Mesothelial cell of epicardium (in vitro differentiated cells): ENCODE measurements around the gene EPS15. TPM values are rescaled to one million over a fixed set of nuclear protein-coding genes. Genes with fewer than 3 reads are reported as not detected.

ENCODE experiments used
- DNase-seq, 2 experiments: peaks; one replicate each; pipeline ENCODE4 v3.0.0; 2021; ENCODE audit warnings: low spot score in 2 of 2; ENCODE audit not compliant: unreplicated experiment in 2 of 2
- H3K27ac Mint-ChIP-seq: 2 replicates; pipeline ENCODE4 v1.8.0; 2021; ENCODE audit warnings: mixed read lengths
- H3K27me3 Mint-ChIP-seq: 2 replicates; pipeline ENCODE4 v1.8.0; 2021; ENCODE audit warnings: low read depth, mixed read lengths
- H3K36me3 Mint-ChIP-seq: 2 replicates; pipeline ENCODE4 v1.8.0; 2021; ENCODE audit warnings: mixed read lengths
- H3K4me1 Mint-ChIP-seq: 2 replicates; pipeline ENCODE4 v1.8.0; 2021; ENCODE audit warnings: mixed read lengths
- H3K4me3 Mint-ChIP-seq: 2 replicates; pipeline ENCODE4 v1.8.0; 2021; ENCODE audit warnings: mild to moderate bottlenecking, moderate library complexity, mixed read lengths
- H3K9me3 Mint-ChIP-seq: 2 replicates; pipeline ENCODE4 v1.8.0; 2021; ENCODE audit warnings: mixed read lengths
- CTCF ChIP-seq: fragments of 200-600 bp; sonication (generic); IDR thresholded peaks from one replicate; pipeline ENCODE4 v1.5.0; 2021; ENCODE audit warnings: antibody characterized with exemption; ENCODE audit not compliant: unreplicated experiment
- total RNA-seq: library from RNA; stranded (reverse); gene quantifications from 3 replicates; pipeline ENCODE4 v1.2.1, GENCODE V29; 2021

Gene EPS15
- total RNA-seq, 1 donor from 2014 or later: 52.5 TPM

- no peak overlapping the region for H3K4me3 Mint-ChIP-seq
- H3K27me3 Mint-ChIP-seq: no peaks in the 10 kb centered on the region
- H3K27ac Mint-ChIP-seq: peak overlapping the region; percentile 84
- no peaks in the 10 kb centered on the region for H3K9me3 Mint-ChIP-seq
- H3K4me1 Mint-ChIP-seq: peaks cover 24% of the 10 kb centered on the region
- TF ChIP-seq CTCF: no peak
- no peaks in the 10 kb centered on the region for H3K36me3 Mint-ChIP-seq
- no peak for DNase-seq
Measured at GRCh38 chr1:51558375-51558924, 39.4 kb upstream of the EPS15 start.

GRCh38 chr1:51557168-51557567, 38.1 kb upstream of the EPS15 start:
- peak overlapping the region; percentile 17 for H3K27ac Mint-ChIP-seq
- H3K9me3 Mint-ChIP-seq: no peaks in the 10 kb centered on the region
- H3K4me3 Mint-ChIP-seq: no peak overlapping the region
- no peaks in the 10 kb centered on the region for H3K27me3 Mint-ChIP-seq
- H3K4me1 Mint-ChIP-seq: peaks cover 22% of the 10 kb centered on the region
- DNase-seq: no peak
- H3K36me3 Mint-ChIP-seq: no peaks in the 10 kb centered on the region
- TF ChIP-seq CTCF: no peak

- H3K9me3 Mint-ChIP-seq: no peaks in the 10 kb centered on the region
- no peak for DNase-seq
- H3K27me3 Mint-ChIP-seq: no peaks in the 10 kb centered on the region
- H3K27ac Mint-ChIP-seq: no peak overlapping the region
- no peaks in the 10 kb centered on the region for H3K36me3 Mint-ChIP-seq
- H3K4me3 Mint-ChIP-seq: no peak overlapping the region
- H3K4me1 Mint-ChIP-seq: peaks cover 21% of the 10 kb centered on the region
- TF ChIP-seq CTCF: no peak
Measured at GRCh38 chr1:51555866-51556619, 37.0 kb upstream of the EPS15 start.

GRCh38 chr1:51553911-51554310, 34.8 kb upstream of the EPS15 start:
- H3K27me3 Mint-ChIP-seq: no peaks in the 10 kb centered on the region
- no peak for DNase-seq
- H3K4me3 Mint-ChIP-seq: no peak overlapping the region
- H3K27ac Mint-ChIP-seq: no peak overlapping the region
- H3K9me3 Mint-ChIP-seq: no peaks in the 10 kb centered on the region
- H3K4me1 Mint-ChIP-seq: peaks cover 12% of the 10 kb centered on the region
- no peaks in the 10 kb centered on the region for H3K36me3 Mint-ChIP-seq
- TF ChIP-seq CTCF: no peak

GRCh38 chr1:51552929-51553807, 34.1 kb upstream of the EPS15 start:
- peaks cover 5% of the 10 kb centered on the region for H3K4me1 Mint-ChIP-seq
- no peaks in the 10 kb centered on the region for H3K36me3 Mint-ChIP-seq
- no peak for DNase-seq
- H3K9me3 Mint-ChIP-seq: no peaks in the 10 kb centered on the region
- no peak overlapping the region for H3K27ac Mint-ChIP-seq
- H3K4me3 Mint-ChIP-seq: no peak overlapping the region
- no peak for TF ChIP-seq CTCF
- H3K27me3 Mint-ChIP-seq: no peaks in the 10 kb centered on the region
